Keratinocyte (primary cell): ENCODE results near the gene BBX. TPM values are rescaled to one million over a fixed set of nuclear protein-coding genes. Genes with fewer than 3 reads are reported as not detected.

ENCODE experiments used
- DNase-seq: peaks from one replicate; pipeline ENCODE4 v3.0.0-alpha.2; 2011; ENCODE audit warnings: low read depth, missing footprints, low spot score
- FAIRE-seq: peaks from 2 replicates; lab custom pipeline; 2011; peaks lifted over from hg19 to GRCh38; lab: Jason Lieb, UNC
- H2AFZ ChIP-seq: 2 replicates; pipeline ENCODE4 v1.6.0; 2012; ENCODE audit warnings: low read length, control low read depth, inconsistent platforms; ENCODE audit not compliant: control insufficient read depth
- H3K27ac ChIP-seq: 2 replicates; pipeline ENCODE4 v1.5.1; 2011; ENCODE audit warnings: low read length; ENCODE audit not compliant: control insufficient read depth, insufficient read depth
- H3K27me3 ChIP-seq: 3 replicates; pipeline ENCODE4 v1.6.0; 2011; ENCODE audit warnings: low read length; ENCODE audit not compliant: control insufficient read depth, insufficient read depth; ENCODE audit errors: extremely low read depth
- H3K36me3 ChIP-seq, 2 experiments: 2 replicates in 1 of 2; 3 replicates in 1 of 2; pipeline ENCODE4 v1.5.1; 2011; ENCODE audit warnings: low read length in 2 of 2, mild to moderate bottlenecking in 1 of 2; ENCODE audit not compliant: control insufficient read depth in 2 of 2, insufficient read depth in 2 of 2; ENCODE audit errors: extremely low read depth in 1 of 2
- H3K4me1 ChIP-seq: 3 replicates; pipeline ENCODE4 v1.5.1; 2011; ENCODE audit warnings: low read length; ENCODE audit not compliant: control insufficient read depth, insufficient read depth; ENCODE audit errors: extremely low read depth
- H3K4me2 ChIP-seq: 3 replicates; pipeline ENCODE4 v1.6.0; 2011; ENCODE audit warnings: low read depth, low read length; ENCODE audit not compliant: control insufficient read depth, insufficient read depth; ENCODE audit errors: extremely low read depth
- H3K4me3 ChIP-seq, 3 experiments: fragments of 200-600 bp in 1 of 3; sonication (generic) in 1 of 3; 2 replicates in 2 of 3; 3 replicates in 1 of 3; pipeline ENCODE4 v1.5.1; 2011 to 2016; ENCODE audit warnings: low read length in 3 of 3, mild to moderate bottlenecking in 3 of 3, control low read depth in 2 of 3, inconsistent platforms in 1 of 3, low read depth in 1 of 3, mixed read lengths in 1 of 3, mixed run types in 1 of 3, moderate library complexity in 1 of 3; ENCODE audit not compliant: control insufficient read depth in 2 of 3, insufficient read depth in 2 of 3; ENCODE audit errors: extremely low read depth in 1 of 3
- H3K79me2 ChIP-seq: 2 replicates; pipeline ENCODE4 v1.6.0; 2012; ENCODE audit warnings: low read length; ENCODE audit not compliant: control insufficient read depth, insufficient read depth
- H3K9ac ChIP-seq: 3 replicates; pipeline ENCODE4 v1.6.0; 2011; ENCODE audit warnings: low read length; ENCODE audit not compliant: control insufficient read depth, insufficient read depth; ENCODE audit errors: extremely low read depth
- H3K9me1 ChIP-seq: 3 replicates; pipeline ENCODE4 v1.6.0; 2011; ENCODE audit warnings: low read length; ENCODE audit not compliant: control insufficient read depth, insufficient read depth; ENCODE audit errors: extremely low read depth
- H3K9me3 ChIP-seq: 2 replicates; pipeline ENCODE4 v1.5.1; 2012; ENCODE audit warnings: low read depth, low read length; ENCODE audit not compliant: control insufficient read depth
- H4K20me1 ChIP-seq: 3 replicates; pipeline ENCODE4 v1.6.0; 2011; ENCODE audit warnings: low read length; ENCODE audit not compliant: control insufficient read depth, insufficient read depth; ENCODE audit errors: extremely low read depth
- CTCF ChIP-seq, 3 experiments: IDR thresholded peaks in 1 of 3; conservative IDR thresholded peaks in 1 of 3; optimal IDR thresholded peaks in 1 of 3; 2 replicates in 2 of 3; 3 replicates in 1 of 3; pipeline versions ENCODE3 to v1.5.1; 2011; ENCODE audit warnings: low read length in 3 of 3, mild to moderate bottlenecking in 3 of 3, moderate library complexity in 2 of 3, control low read depth in 1 of 3, inconsistent platforms in 1 of 3; ENCODE audit not compliant: insufficient read depth in 2 of 3; ENCODE audit errors: extremely low read depth in 1 of 3
- EZH2 ChIP-seq: IDR thresholded peaks from one replicate; pipeline ENCODE4 v1.6.1; 2012; ENCODE audit warnings: inconsistent platforms, mild to moderate bottlenecking, low read length, moderate library complexity
- dilution Hi-C: fragments of 300-500 bp; cut with MboI; formaldehyde crosslinking; loops from one replicate; pipeline ENCODE4 v1.7.0; 2020; ENCODE audit warnings: low sequenced_read_pairs; ENCODE audit not compliant: extremely low pct_ligation_motif_present
- polyA plus RNA-seq, 5 experiments: library from polyadenylated mRNA; depleted of rRNA in 3 of 5; stranded (reverse) in 3 of 5; stranded (forward) in 1 of 5; unstranded in 1 of 5; fragments of >200 nt; gene quantifications; 1 replicate in 1 of 5; 2 replicates in 3 of 5; 3 replicates in 1 of 5; pipeline versions ENCODE4 v1.2.1 to v1.2.3, GENCODE V29; 2011 to 2012; ENCODE audit warnings: missing spikeins in 2 of 5, low read depth in 1 of 5, low replicate concordance in 1 of 5

The BBX gene
- polyA plus RNA-seq, 1 donor (not counting 4 experiments of a cell fraction or from before 2014, with no cell fraction given) = 43.4 TPM

DNA sequence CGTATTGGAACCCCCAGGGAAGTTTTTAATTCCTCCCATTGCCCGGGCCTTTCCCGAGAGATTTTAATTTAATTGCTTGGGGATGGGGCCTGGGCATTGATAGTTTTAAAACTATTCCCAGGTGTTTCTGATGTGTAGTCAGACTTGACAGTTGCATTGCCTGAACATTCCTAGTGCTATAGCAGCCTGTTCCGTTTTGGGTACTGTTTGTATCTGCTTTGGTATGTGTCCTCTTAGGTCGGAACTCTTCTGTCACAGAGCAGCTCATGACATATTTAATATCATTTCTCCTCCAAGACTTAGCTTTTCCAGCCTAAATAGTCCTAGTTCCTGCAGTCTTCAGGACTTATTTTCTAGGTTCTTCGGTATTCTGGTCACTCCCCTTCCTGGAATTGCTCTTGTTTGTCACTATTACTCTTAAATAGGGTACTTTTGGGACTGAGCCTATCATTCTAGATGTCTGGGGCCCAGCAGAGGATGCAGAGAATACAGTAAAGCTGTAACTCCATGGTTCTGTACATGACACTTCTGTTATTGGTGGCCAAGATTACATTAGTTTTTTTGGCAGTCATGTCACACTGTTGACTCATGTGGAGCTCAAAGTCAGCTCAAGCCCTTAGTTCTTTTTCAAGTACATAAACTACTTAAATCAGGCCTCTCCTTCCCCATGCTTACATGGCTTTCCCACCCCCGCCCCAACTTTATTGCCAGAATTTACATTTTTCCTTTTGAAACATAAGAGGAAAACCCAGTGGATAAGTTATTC lies 81.5 kb downstream of the BBX start:
- TF ChIP-seq EZH2 (no peak), CTCF (optimal IDR thresholded peaks at IDR 0.05 in 1 of 3, IDR thresholded peaks at IDR 0.05 in 1 of 3, conservative IDR thresholded peaks at IDR 0.05 in 1 of 3; ENCODE audit: extremely low read depth in 1 of 3, insufficient read depth in 2 of 3, low read length in 3 of 3) (no peak)
- Histone ChIP-seq H3K9me3 (no peaks in the 10 kb centered on the region), H3K27ac (no peak overlapping the region), H3K4me2 (no peak overlapping the region), H2AFZ (no peak overlapping the region), H3K27me3 (no peaks in the 10 kb centered on the region), H3K36me3 (no peaks in the 10 kb centered on the region), H3K4me1 (no peaks in the 10 kb centered on the region), H3K79me2 (no peaks in the 10 kb centered on the region), H4K20me1 (no peaks in the 10 kb centered on the region), H3K9ac (no peak overlapping the region), H3K4me3 (no peak overlapping the region), H3K9me1 (no peaks in the 10 kb centered on the region)
- dilution Hi-C loops = no loop called here
- DNase-seq (no peak), FAIRE-seq (no peak)

GRCh38 chr3:107611775-107612469 lies 89.2 kb downstream of the BBX start:
- Histone ChIP-seq H3K27me3 (no peaks in the 10 kb centered on the region), H3K79me2 (no peaks in the 10 kb centered on the region), H4K20me1 (no peaks in the 10 kb centered on the region), H3K4me1 (peaks cover 7% of the 10 kb centered on the region), H3K27ac (no peak overlapping the region), H3K4me2 (no peak overlapping the region), H3K9ac (no peak overlapping the region), H3K9me1 (no peaks in the 10 kb centered on the region), H3K4me3 (no peak overlapping the region), H2AFZ (no peak overlapping the region), H3K36me3 (no peaks in the 10 kb centered on the region), H3K9me3 (no peaks in the 10 kb centered on the region)
- FAIRE-seq (peak; percentile 9), DNase-seq (no peak)
- dilution Hi-C loops = no loop called here
- no peak for TF ChIP-seq EZH2
- TF ChIP-seq CTCF (optimal IDR thresholded peaks at IDR 0.05 in 1 of 3, IDR thresholded peaks at IDR 0.05 in 1 of 3, conservative IDR thresholded peaks at IDR 0.05 in 1 of 3; ENCODE audit: extremely low read depth in 1 of 3, insufficient read depth in 2 of 3, low read length in 3 of 3) = no peak
